Heart left ventricle (tissue), 16 donors: ENCODE measurements around the gene CENPL. TPM values are rescaled to one million over a fixed set of nuclear protein-coding genes. Genes with fewer than 3 reads are reported as not detected.

Source experiments
- ATAC-seq, 4 donors: fragments of 200-7000 bp; cut with Tn5 transposase; one replicate each; pipeline ENCODE4 v1.9.1; 2020 to 2022; ENCODE audit warnings: moderate library complexity in 4 of 4, mild to moderate bottlenecking in 3 of 4, moderate number of reproducible peaks in 1 of 4
- DNase-seq, 5 donors: peaks; one replicate each; pipeline ENCODE4 v3.0.0-alpha.2; 2020
- H3K27ac ChIP-seq, 12 donors: fragments of 200-600 bp; sonication (generic) in 4 of 12; one replicate each; pipeline versions ENCODE4 v1.5.0 to v1.8.0; 2016 to 2022; ENCODE audit warnings: mild to moderate bottlenecking in 2 of 12
- H3K27me3 ChIP-seq, 9 donors: fragments of 200-600 bp; sonication (generic) in 2 of 9; one replicate each; pipeline versions ENCODE4 v1.5.1 to v1.8.0; 2016 to 2022; ENCODE audit warnings: mild to moderate bottlenecking in 3 of 9
- H3K36me3 ChIP-seq, 9 donors: fragments of 200-600 bp; sonication (generic) in 2 of 9; one replicate each; pipeline versions ENCODE4 v1.5.0 to v1.8.0; 2018 to 2022; ENCODE audit warnings: mild to moderate bottlenecking in 2 of 9
- H3K4me1 ChIP-seq, 12 donors: fragments of 200-600 bp; sonication (generic) in 4 of 12; one replicate each; pipeline versions ENCODE4 v1.5.0 to v1.8.0; 2016 to 2022; ENCODE audit warnings: mild to moderate bottlenecking in 3 of 12
- H3K4me3 ChIP-seq, 12 donors: fragments of 200-600 bp; sonication (generic) in 4 of 12; one replicate each; pipeline versions ENCODE4 v1.5.0 to v1.8.0; 2017 to 2022; ENCODE audit warnings: mild to moderate bottlenecking in 9 of 12, moderate library complexity in 4 of 12
- H3K9me3 ChIP-seq, 12 donors: fragments of 200-600 bp; sonication (generic) in 4 of 12; one replicate each; pipeline versions ENCODE4 v1.5.0 to v1.8.0; 2016 to 2022; ENCODE audit warnings: mild to moderate bottlenecking in 1 of 12
- POLR2A ChIP-seq, 2 donors: fragments of 450-650 bp; IDR thresholded peaks; one replicate each; pipeline ENCODE4 v1.6.1; 2017; ENCODE audit warnings: antibody characterized with exemption in 2 of 2, mild to moderate bottlenecking in 2 of 2, moderate library complexity in 2 of 2
- WGBS, 4 donors: extraction: QIAGEN DNeasy Blood & Tissue Kit in 2 of 4; methylation state at CpG; one replicate each; pipeline versions ENCODE4 v1.1.5 to v1.1.7; 2013 to 2018; 5-methylcytosine and 5-hydroxymethylcytosine counted together
- intact Hi-C, 10 donors: fragments of 100-400 bp; cut with DNase I; formaldehyde crosslinking; loops; one replicate each; pipeline versions ENCODE4 v1.11.1 to v1.14.2; 2022
- polyA plus RNA-seq, 2 donors: library from polyadenylated mRNA; stranded (reverse); fragments of 200-250 nt; gene quantifications; one replicate each; pipeline ENCODE4 v1.2.3, GENCODE V29; 2013
- total RNA-seq, 9 donors: library from RNA; depleted of rRNA in 2 of 9; stranded (reverse); fragments of >200 nt in 2 of 9; fragmentation: NEBNext Ultra II Directional in 3 of 9; extraction: Animal tissue kit (Norgen Biotek cat#: 25700) in 3 of 9; gene quantifications; one replicate each; pipeline versions ENCODE4 v1.1.0 to v1.2.4, GENCODE V29; 2016 to 2023
- TF ChIP-seq, protein P1 (sequence below), 12 donors: fragments of 200-600 bp; sonication (generic) in 4 of 12; IDR thresholded peaks; one replicate each; pipeline versions ENCODE4 v1.5.0 to v1.8.0; 2018 to 2022; ENCODE audit warnings: antibody characterized with exemption in 12 of 12, mild to moderate bottlenecking in 5 of 12
- donor health status: ischemic (EF 13 %, LVEDD 7.1; RV severe dilation, severe dysfunction).
- donor health status: healthy with polysubstance abuse.
- donor health status: DM: no; HTN: yes; CAD: no.
- donor health status: DM: no; HTN: no; CAD: no.
- donor health status: ischemic (EF 25% LVEDD 6.9; RV normal size, moderate dysfunction).
- donor health status: ischemic (EF 25% LVEDD 5.7; RV mildly dilated, moderate dysfunction).
- donor health status: healthy.
- donor health status: DM: yes; HTN: yes; CAD: no.
- donor health status: ischemic (EF 35%, LVEDD 5.7; RV mildly dilated, moderate dysfunction).
- donor health status: nonischemic (EF 11% LVEDD 7.7; RV severe dilation, severe dysfunction).
- donor health status: DM: yes; HTN: yes; CAD: no.
- donor health status: PGD.
- donor health status: ischemic (EF 29% LVEDD 5.4; RV normal size, mild dysfunction).
- donor health status: nonischemic (EF 23%, LVEDD 6.1; RV moderate dilation, normal function).

CENPL gene
- total and polyA plus RNA-seq, 11 donors, result 1.7 to 5.8 (median 3.5) TPM

GRCh38 chr1:173867753-173868265 lies 43.1 kb upstream of the CENPL start, which contains the start of gene GAS5:
Gene GAS5, minus strand, starts transcription at chr1:173867989.
- Histone ChIP-seq H3K4me1 (peaks cover 8 to 70% (median 48%) of the 10 kb centered on the region in 12 donors), H3K9me3 (no peaks in the 10 kb centered on the region), H3K4me3 (peak within 1 kb of the TSS; percentile 47 to 95 (median 85)), H3K27me3 (no peaks in the 10 kb centered on the region), H3K27ac (peak within 1 kb of the TSS; percentile 94 to 99 (median 98)), H3K36me3 (peaks cover 0 to 66% (median 51%) of the 10 kb centered on the region in 9 donors)
- peak; percentile 99 to 100 (median 99) for DNase-seq
- intact Hi-C loops, result loop anchor here in 5 of 10 donors (1.0 to 10.0 kb wide), 7 partner anchors 43 to 391 kb away; partner anchors contain the start of genes RC3H1 (in 4 of the 5), CENPL (in 2 of the 5), DARS2 (in 2 of the 5) and PRDX6 (in 2 of the 5)
- peak; percentile 94 to 97 (median 96) for ATAC-seq
- 0 to 2% (median 1%) methylated on average over 27 to 30 of the region's 30 CpGs for WGBS, 4 donors
- TF ChIP-seq POLR2A (IDR thresholded peaks at IDR 0.05), result peak; percentile 94 to 99
- TF ChIP-seq, protein P1, sequence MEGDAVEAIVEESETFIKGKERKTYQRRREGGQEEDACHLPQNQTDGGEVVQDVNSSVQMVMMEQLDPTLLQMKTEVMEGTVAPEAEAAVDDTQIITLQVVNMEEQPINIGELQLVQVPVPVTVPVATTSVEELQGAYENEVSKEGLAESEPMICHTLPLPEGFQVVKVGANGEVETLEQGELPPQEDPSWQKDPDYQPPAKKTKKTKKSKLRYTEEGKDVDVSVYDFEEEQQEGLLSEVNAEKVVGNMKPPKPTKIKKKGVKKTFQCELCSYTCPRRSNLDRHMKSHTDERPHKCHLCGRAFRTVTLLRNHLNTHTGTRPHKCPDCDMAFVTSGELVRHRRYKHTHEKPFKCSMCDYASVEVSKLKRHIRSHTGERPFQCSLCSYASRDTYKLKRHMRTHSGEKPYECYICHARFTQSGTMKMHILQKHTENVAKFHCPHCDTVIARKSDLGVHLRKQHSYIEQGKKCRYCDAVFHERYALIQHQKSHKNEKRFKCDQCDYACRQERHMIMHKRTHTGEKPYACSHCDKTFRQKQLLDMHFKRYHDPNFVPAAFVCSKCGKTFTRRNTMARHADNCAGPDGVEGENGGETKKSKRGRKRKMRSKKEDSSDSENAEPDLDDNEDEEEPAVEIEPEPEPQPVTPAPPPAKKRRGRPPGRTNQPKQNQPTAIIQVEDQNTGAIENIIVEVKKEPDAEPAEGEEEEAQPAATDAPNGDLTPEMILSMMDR (IDR thresholded peaks at IDR 0.05), result no peak

DNA sequence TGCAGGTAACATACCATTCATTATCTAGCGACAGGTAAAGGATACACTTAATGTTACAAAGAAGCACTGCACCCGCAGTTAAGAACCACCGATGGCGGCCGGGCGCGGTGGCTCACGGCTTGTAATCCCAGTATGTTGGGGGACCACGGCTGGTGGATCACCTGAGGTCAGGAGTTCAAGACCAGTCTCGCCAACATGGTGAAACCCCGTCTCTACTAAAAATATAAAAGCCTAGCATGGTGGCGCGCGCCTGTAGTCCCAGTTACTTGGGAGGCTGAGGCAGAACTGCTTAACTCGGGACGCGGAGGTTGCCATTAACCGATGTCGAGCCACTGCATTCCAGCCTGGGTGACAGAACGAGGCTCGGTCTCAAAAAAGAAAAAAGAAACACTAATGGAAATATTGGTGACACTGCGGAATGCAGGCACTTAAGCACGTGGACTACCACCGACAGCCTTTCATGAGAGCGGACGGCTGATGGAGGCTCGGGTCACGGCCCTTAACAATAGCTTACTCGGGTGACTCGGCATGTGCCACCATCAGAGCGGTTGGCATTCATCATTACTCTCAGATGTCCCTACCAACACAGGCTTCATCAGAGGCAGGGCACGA lies 42.6 kb upstream of the CENPL start:
- Histone ChIP-seq H3K27ac (peak overlapping the region; percentile 94 to 99 (median 98)), H3K4me1 (peaks cover 8 to 70% (median 48%) of the 10 kb centered on the region in 12 donors), H3K4me3 (peak overlapping the region; percentile 39 to 95 (median 85)), H3K9me3 (no peaks in the 10 kb centered on the region), H3K27me3 (no peaks in the 10 kb centered on the region), H3K36me3 (peaks cover 0 to 68% (median 57%) of the 10 kb centered on the region in 9 donors)
- ATAC-seq (peak in 1 of 4 donors; percentile 2), DNase-seq (no peak)
- intact Hi-C loops, result loop anchor here in 4 of 10 donors (5.0 to 10.0 kb wide), 3 partner anchors 155 to 390 kb away; partner anchors contain the start of genes RC3H1 (in 2 of the 4), PRDX6 (in 1 of the 4) and RABGAP1L (in 1 of the 4)
- no peak for TF ChIP-seq POLR2A (IDR thresholded peaks at IDR 0.05)
- TF ChIP-seq, protein P1 (IDR thresholded peaks at IDR 0.05), result no peak
- WGBS, 4 donors, result 5 to 15% (median 11%) methylated on average over 32 of the region's 32 CpGs

DNA sequence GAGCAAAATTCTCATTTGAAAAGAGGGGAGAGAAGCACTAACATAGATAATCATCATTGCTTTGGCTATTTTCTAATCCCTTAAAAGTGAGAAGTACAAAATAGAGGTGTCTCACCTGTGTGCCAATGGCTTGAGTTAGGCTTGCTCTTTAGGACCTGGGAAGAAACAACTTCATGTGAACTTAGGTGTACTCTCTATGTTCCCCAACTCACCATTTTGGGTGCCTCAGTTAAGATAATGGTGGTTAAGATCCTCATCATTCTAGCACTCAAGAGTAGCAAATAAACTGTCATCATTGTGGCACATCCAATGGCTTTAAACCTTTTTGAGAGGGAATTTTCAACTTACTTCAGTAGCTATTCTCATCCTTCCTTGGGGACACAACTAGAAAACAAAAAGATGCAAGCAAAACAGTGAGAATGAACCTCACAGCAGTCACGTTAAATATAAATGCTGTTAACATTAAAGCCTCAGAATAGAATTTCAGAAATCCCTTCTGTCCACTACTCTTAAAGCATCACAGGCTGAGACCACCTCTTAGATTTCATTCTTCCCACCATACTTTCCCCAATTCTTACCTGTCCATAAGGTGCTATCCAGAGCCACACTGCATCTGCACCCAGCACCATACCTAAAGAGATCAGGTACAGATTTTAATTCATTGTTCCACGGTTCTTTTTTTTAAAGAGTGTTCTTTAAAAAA lies 41.9 kb upstream of the CENPL start:
- H3K36me3 ChIP-seq, result peaks cover 0 to 69% (median 62%) of the 10 kb centered on the region in 9 donors
- 23 to 31% (median 27%) methylated on average over 2 of the region's 2 CpGs for WGBS, 4 donors
- no peak for DNase-seq
- no peaks in the 10 kb centered on the region for H3K27me3 ChIP-seq
- TF ChIP-seq, protein P1 (IDR thresholded peaks at IDR 0.05), result no peak
- no peak for TF ChIP-seq POLR2A (IDR thresholded peaks at IDR 0.05)
- peak overlapping the region in 9 of 12 donors; percentile 94 to 99 (median 98) for H3K27ac ChIP-seq
- no peak for ATAC-seq
- intact Hi-C loops, result loop anchor here in 4 of 10 donors (5.0 to 10.0 kb wide), 3 partner anchors 156 to 389 kb away; partner anchors contain the start of genes RC3H1 (in 2 of the 4), PRDX6 (in 1 of the 4) and RABGAP1L (in 1 of the 4)
- peak overlapping the region; percentile 39 to 95 (median 85) for H3K4me3 ChIP-seq
- no peaks in the 10 kb centered on the region for H3K9me3 ChIP-seq
- H3K4me1 ChIP-seq, result peaks cover 8 to 66% (median 46%) of the 10 kb centered on the region in 12 donors
